Neutrophil (primary cell): ENCODE measurements around the gene TAB2.

ENCODE experiments used
- H3K27ac ChIP-seq: fragments of 200-600 bp; sonication (generic); 2 replicates; pipeline ENCODE4 v1.5.1; 2016; ENCODE audit warnings: mild to moderate bottlenecking, moderate library complexity
- H3K27me3 ChIP-seq: fragments of 200-600 bp; sonication (generic); 2 replicates; pipeline ENCODE4 v1.6.0; 2016; ENCODE audit warnings: mild to moderate bottlenecking
- H3K36me3 ChIP-seq: fragments of 200-600 bp; sonication (generic); 2 replicates; pipeline ENCODE4 v1.5.1; 2017
- H3K4me1 ChIP-seq, 2 experiments: fragments of 200-600 bp in 1 of 2; sonication (generic) in 1 of 2; 1 replicate in 1 of 2; 2 replicates in 1 of 2; pipeline versions ENCODE4 v1.5.1 to v1.6.1; 2013 to 2016; ENCODE audit warnings: low read depth in 1 of 2, low read length in 1 of 2, mild to moderate bottlenecking in 1 of 2, moderate library complexity in 1 of 2; ENCODE audit not compliant: control insufficient read depth in 1 of 2, insufficient read depth in 1 of 2
- H3K4me3 ChIP-seq, 2 experiments: fragments of 200-600 bp in 1 of 2; sonication (generic) in 1 of 2; 1 replicate in 1 of 2; 2 replicates in 1 of 2; pipeline ENCODE4 v1.5.1; 2013 to 2016; ENCODE audit warnings: low read depth in 1 of 2, low read length in 1 of 2, mild to moderate bottlenecking in 1 of 2, moderate library complexity in 1 of 2
- H3K9me3 ChIP-seq: fragments of 200-600 bp; sonication (generic); 2 replicates; pipeline ENCODE4 v1.5.1; 2016
- TF ChIP-seq, protein P1 (sequence below): fragments of 200-600 bp; sonication (generic); IDR thresholded peaks from 2 replicates; pipeline ENCODE4 v1.5.1; 2016; ENCODE audit warnings: antibody characterized with exemption

The TAB2 gene

DNA sequence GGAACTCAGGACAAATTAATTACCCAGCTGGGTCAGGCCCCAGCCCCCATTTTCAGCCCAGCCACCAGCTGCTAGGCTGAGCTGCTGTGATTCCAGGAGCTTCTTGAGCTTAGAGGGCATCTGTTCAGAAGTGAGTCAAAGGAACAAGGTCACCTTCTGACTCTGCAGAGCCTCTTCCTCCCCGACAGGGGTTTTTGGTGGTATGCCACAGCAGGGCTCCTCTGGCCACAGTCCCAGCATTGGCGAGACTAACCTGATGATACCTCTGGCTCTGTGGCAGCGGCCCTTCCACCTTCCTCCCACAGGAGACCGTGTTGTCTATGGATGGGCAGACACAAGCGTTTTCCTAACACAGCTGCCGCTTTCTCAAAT lies 127.6 kb downstream of the TAB2 start:
- Histone ChIP-seq H3K9me3 (no peaks in the 10 kb centered on the region), H3K4me3 (no peak overlapping the region), H3K4me1 (no peaks in the 10 kb centered on the region), H3K27me3 (peaks cover 5% of the 10 kb centered on the region), H3K27ac (no peak overlapping the region), H3K36me3 (no peaks in the 10 kb centered on the region)
- TF ChIP-seq, protein P1, sequence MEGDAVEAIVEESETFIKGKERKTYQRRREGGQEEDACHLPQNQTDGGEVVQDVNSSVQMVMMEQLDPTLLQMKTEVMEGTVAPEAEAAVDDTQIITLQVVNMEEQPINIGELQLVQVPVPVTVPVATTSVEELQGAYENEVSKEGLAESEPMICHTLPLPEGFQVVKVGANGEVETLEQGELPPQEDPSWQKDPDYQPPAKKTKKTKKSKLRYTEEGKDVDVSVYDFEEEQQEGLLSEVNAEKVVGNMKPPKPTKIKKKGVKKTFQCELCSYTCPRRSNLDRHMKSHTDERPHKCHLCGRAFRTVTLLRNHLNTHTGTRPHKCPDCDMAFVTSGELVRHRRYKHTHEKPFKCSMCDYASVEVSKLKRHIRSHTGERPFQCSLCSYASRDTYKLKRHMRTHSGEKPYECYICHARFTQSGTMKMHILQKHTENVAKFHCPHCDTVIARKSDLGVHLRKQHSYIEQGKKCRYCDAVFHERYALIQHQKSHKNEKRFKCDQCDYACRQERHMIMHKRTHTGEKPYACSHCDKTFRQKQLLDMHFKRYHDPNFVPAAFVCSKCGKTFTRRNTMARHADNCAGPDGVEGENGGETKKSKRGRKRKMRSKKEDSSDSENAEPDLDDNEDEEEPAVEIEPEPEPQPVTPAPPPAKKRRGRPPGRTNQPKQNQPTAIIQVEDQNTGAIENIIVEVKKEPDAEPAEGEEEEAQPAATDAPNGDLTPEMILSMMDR: no peak

DNA sequence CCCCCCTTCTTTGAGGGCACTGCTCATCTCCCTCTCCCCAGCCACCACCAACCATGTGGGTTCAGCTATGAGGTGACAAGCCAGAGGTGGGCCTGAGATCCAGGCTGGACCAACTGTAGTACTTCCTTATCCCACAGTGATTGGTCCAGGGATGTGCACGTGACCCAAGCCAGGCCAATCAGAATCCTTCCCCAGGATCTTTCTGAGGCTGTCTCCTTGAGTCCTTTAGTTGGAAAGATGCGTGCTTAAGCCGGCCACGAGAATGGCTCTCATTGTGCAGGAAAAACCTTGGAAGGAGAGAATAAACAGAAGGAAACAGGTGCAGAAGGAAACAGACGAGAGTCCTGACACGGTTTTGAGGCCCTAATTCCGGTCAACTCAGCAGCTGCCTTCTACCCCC lies 128.1 kb downstream of the TAB2 start:
- no peaks in the 10 kb centered on the region for H3K36me3 ChIP-seq
- TF ChIP-seq, protein P1: no peak
- peaks cover 10% of the 10 kb centered on the region for H3K27me3 ChIP-seq
- H3K4me3 ChIP-seq: no peak overlapping the region
- no peaks in the 10 kb centered on the region for H3K9me3 ChIP-seq
- H3K27ac ChIP-seq: no peak overlapping the region
- peaks cover 1 to 2% of the 10 kb centered on the region in 2 experiments for H3K4me1 ChIP-seq

DNA sequence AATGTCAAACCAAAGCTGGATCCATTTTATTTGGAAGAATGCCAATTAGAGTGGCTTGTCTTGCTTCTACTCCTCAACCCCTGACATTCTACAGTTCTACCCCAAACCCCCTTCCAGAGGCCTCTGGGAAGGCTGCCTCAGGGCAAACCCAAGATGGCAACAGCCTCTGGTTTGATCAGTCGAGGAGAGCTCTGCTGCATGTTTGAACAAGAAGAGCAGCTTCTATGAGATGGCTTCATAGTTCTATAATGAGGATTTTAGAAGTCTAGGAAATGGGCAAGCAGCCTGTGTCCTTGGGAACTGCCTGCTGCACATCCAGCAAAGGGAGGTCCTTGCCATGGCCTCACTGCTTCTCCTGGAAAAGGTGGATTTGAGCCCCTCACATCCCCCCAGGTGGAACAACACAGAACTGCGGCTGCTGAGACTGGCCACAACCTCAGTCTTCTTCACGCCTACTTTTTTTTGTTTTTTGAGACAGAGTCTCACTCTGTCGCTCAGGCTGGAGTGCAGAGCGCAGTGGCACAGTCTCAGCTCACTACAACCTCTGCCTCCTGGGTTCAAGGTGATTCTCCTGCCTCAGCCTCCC lies 129.4 kb downstream of the TAB2 start:
- Histone ChIP-seq H3K4me1 (peaks cover 5 to 9% of the 10 kb centered on the region in 2 experiments), H3K9me3 (no peaks in the 10 kb centered on the region), H3K27me3 (peaks cover 23% of the 10 kb centered on the region), H3K36me3 (no peaks in the 10 kb centered on the region), H3K27ac (no peak overlapping the region), H3K4me3 (no peak overlapping the region)
- TF ChIP-seq, protein P1: no peak

DNA sequence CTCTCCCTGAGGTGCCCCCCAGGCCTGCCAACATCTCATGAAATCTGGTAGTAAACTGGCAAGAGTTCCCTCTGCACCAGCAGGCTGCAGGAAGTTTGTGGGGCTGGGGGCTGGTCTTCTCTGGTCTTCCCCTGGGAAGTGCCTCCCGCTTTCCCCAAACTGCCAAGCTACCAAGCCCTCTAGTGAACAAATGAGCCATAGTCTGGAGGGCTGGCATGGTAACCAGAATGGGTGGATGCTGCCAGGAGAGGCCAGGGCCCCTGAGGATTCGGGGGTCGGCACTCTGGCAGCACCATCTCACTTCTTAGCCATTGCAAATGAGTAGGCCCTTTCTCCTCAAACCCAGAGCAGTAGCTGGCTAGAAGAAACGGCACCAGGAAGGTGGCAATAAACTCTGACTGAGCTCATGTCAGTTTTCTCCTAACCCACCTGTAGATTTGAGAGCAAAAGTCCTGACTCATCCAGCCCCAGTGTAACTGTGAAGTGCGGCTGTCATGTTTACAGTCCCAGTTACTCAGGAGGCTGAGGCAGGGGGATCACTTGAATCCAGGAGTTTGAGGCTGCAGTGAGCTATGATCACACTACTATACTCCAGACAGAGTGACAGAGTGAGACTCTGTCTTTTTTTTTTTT lies 131.4 kb downstream of the TAB2 start:
- H3K27ac ChIP-seq: no peak overlapping the region
- peaks cover 5 to 9% of the 10 kb centered on the region in 2 experiments for H3K4me1 ChIP-seq
- TF ChIP-seq, protein P1: no peak
- no peaks in the 10 kb centered on the region for H3K9me3 ChIP-seq
- no peak overlapping the region for H3K4me3 ChIP-seq
- H3K27me3 ChIP-seq: peaks cover 37% of the 10 kb centered on the region
- no peaks in the 10 kb centered on the region for H3K36me3 ChIP-seq

DNA sequence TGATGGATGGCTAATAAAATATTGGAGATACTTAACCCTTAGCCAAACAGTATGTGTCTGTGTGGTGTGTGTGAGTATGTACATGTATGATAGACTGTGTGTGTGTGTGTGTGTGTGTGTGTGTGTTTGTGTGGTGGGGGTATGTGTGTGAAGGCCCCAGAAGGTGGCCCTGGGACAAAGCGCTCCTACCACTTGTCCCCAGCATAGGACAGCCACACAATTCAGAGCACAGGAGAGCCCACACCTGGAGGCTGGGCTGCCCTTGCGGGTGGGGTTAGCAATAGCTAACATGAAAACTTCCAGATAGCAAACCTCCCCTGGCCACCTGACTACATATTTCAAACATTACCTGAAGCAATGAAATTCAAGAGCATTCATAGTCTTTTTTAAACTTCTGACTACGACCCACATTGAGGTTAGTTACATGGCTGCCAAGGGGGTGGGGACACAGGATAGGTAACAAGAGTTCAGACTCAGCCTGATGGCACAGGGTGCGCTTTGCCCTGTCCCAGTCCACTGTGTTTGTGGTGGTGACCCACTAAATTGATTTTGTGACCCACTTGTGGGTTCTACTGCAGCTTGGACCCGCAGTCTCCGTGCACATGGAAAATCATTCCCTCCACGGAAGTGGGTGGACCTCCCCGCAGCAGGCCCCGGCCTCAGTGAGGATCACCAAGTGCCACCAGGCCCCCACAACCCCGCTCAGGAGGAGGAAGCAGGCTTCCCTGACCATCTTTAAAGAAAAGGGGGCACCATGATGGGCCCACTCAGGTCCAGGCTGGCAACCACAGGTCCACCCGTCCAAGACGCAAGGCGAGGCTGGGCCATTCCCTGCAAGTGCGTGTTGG lies 132.5 kb downstream of the TAB2 start:
- Histone ChIP-seq H3K36me3 (no peaks in the 10 kb centered on the region), H3K27me3 (peaks cover 43% of the 10 kb centered on the region), H3K9me3 (no peaks in the 10 kb centered on the region), H3K4me3 (peak overlapping the region in 1 of 2 experiments; percentile 28), H3K4me1 (peaks cover 5 to 9% of the 10 kb centered on the region in 2 experiments), H3K27ac (no peak overlapping the region)
- TF ChIP-seq, protein P1: no peak
